ENCODE measurements around the gene ENTPD6. TPM values are rescaled to one million over a fixed set of nuclear protein-coding genes. Genes with fewer than 3 reads are reported as not detected.

ENTPD6 gene
- polyA plus RNA-seq, 1 donor from 2014 or later = 143 TPM

DNA sequence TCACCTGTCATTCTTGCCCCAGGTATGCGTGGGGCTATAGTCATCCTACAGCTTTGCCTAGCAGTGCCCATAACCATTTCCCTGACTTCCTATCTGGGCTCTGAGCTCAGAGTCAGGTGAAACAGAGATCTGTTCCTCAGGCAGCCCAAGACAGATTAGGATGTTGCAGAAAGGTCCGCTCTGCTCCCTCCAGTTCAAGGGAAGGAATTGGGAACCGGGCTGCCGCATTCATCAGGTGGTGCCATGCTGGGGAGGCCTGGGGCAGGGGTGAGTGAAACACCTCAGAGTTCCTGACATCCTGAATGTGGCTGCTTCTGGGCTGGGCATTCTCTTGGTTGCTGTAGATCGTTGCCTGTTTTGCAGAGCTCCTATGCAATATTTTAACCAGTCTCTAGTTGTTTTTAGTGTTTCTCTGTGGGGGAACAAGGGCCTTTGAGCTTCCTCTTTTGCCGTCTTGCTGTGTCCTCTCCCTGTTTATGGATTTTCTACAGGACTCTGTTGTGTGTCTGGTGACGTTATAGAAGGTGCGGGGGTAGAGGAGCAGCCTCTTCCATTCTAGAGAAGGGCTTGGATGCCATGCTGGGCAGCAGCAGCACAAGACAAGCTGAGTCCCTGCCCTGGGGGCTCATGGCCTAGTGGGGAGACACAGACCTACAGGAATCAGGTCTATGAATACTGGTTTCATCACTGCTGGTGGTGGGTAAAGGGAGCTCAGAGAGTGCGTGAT lies 9.2 kb downstream of the ENTPD6 start:
- Histone ChIP-seq H3K79me2 (replicated peaks; ENCODE audit: insufficient read depth, low read length) (peaks cover 13% of the 10 kb centered on the region), H3K27me3 (ENCODE audit: insufficient read depth, low read depth, low read length) (no peaks in the 10 kb centered on the region), H3K4me2 (ENCODE audit: low read length) (no peak overlapping the region), H3K9ac (ENCODE audit: low read length) (no peak overlapping the region), H2AFZ (ENCODE audit: low read depth, low read length) (no peak overlapping the region), H3K36me3 (ENCODE audit: insufficient read depth, low read length) (no peaks in the 10 kb centered on the region), H3K4me3 (ENCODE audit: low read length) (no peak overlapping the region), H4K20me1 (ENCODE audit: insufficient read depth) (no peaks in the 10 kb centered on the region), H3F3A (ENCODE audit: insufficient read depth, low read length, poor library complexity, severe bottlenecking) (no peaks in the 10 kb centered on the region), H3K9me2 (ENCODE audit: insufficient read depth, low read length) (no peaks in the 10 kb centered on the region), H3K9me3 (ENCODE audit: low read length) (no peaks in the 10 kb centered on the region), H3K27ac (ENCODE audit: low read length) (no peak overlapping the region)
- TF ChIP-seq SMC3 (conservative IDR thresholded peaks at IDR 0.05; ENCODE audit: poor library complexity) (no peak), RAD21 (conservative IDR thresholded peaks at IDR 0.05) (no peak), EZH2 (IDR thresholded peaks at IDR 0.05; ENCODE audit: borderline replicate concordance, insufficient read depth, low read length, poor library complexity, severe bottlenecking) (no peak), MXI1 (conservative IDR thresholded peaks at IDR 0.05; ENCODE audit: poor library complexity, severe bottlenecking) (no peak), POLR2AphosphoS5 (IDR thresholded peaks at IDR 0.05) (no peak), TAF1 (IDR thresholded peaks at IDR 0.05; ENCODE audit: low read depth) (no peak)
- TF ChIP-seq, protein P1, sequence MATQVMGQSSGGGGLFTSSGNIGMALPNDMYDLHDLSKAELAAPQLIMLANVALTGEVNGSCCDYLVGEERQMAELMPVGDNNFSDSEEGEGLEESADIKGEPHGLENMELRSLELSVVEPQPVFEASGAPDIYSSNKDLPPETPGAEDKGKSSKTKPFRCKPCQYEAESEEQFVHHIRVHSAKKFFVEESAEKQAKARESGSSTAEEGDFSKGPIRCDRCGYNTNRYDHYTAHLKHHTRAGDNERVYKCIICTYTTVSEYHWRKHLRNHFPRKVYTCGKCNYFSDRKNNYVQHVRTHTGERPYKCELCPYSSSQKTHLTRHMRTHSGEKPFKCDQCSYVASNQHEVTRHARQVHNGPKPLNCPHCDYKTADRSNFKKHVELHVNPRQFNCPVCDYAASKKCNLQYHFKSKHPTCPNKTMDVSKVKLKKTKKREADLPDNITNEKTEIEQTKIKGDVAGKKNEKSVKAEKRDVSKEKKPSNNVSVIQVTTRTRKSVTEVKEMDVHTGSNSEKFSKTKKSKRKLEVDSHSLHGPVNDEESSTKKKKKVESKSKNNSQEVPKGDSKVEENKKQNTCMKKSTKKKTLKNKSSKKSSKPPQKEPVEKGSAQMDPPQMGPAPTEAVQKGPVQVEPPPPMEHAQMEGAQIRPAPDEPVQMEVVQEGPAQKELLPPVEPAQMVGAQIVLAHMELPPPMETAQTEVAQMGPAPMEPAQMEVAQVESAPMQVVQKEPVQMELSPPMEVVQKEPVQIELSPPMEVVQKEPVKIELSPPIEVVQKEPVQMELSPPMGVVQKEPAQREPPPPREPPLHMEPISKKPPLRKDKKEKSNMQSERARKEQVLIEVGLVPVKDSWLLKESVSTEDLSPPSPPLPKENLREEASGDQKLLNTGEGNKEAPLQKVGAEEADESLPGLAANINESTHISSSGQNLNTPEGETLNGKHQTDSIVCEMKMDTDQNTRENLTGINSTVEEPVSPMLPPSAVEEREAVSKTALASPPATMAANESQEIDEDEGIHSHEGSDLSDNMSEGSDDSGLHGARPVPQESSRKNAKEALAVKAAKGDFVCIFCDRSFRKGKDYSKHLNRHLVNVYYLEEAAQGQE (IDR thresholded peaks at IDR 0.05; ENCODE audit: borderline replicate concordance) = no peak

DNA sequence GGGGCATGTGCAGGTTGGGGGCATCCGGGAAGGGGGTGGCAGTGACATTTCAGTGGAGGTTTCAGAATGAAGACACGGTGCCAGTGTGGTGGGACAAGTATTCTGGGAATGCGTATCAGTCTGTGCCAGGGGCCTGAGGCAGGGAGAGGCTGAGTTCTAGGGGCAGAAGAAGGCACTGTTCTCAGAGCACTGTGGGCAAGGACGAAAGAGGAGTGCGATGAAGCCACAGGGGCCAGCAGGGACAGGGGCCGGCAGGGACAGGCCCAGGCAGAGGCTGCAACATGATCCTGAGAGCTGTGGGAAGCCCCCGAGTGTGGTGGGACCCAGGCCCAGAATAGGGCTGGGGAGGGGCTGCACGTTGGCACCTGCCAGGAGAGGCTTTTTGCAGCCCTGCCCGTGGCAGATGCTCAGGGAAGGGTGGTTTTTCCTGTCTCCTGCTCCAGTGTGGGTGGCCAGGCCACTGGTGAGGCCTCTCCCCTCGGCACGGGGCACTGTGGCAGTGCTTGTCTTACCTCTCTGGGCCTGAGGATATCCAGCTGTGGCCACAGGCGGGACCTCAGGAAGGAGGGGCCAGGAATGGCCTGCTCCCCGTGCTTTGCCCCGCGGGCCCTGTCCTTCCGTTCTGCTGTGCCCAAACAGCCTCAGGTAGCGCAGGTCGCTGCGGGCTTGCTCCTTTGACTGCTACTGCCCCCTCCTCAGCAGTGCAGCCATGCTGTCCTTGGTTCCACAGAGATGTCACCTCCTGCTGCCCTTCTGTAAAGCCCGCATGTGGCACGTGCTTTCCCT lies 10.0 kb downstream of the ENTPD6 start:
- no peaks in the 10 kb centered on the region for H3K36me3 ChIP-seq (ENCODE audit: insufficient read depth, low read length)
- no peak overlapping the region for H3K4me2 ChIP-seq (ENCODE audit: low read length)
- H4K20me1 ChIP-seq (ENCODE audit: insufficient read depth) = no peaks in the 10 kb centered on the region
- no peaks in the 10 kb centered on the region for H3K9me2 ChIP-seq (ENCODE audit: insufficient read depth, low read length)
- H3K27ac ChIP-seq (ENCODE audit: low read length) = no peak overlapping the region
- no peak overlapping the region for H3K9ac ChIP-seq (ENCODE audit: low read length)
- no peak overlapping the region for H3K4me3 ChIP-seq (ENCODE audit: low read length)
- H2AFZ ChIP-seq (ENCODE audit: low read depth, low read length) = no peak overlapping the region
- no peaks in the 10 kb centered on the region for H3K9me3 ChIP-seq (ENCODE audit: low read length)
- TF ChIP-seq EZH2 (IDR thresholded peaks at IDR 0.05; ENCODE audit: borderline replicate concordance, insufficient read depth, low read length, poor library complexity, severe bottlenecking) = no peak
- TF ChIP-seq CTCF (IDR thresholded peaks at IDR 0.05; ENCODE audit: poor library complexity, severe bottlenecking) = no peak
- TF ChIP-seq TAF1 (IDR thresholded peaks at IDR 0.05; ENCODE audit: low read depth) = no peak
- TF ChIP-seq RAD21 (conservative IDR thresholded peaks at IDR 0.05) = no peak
- TF ChIP-seq EP300 (conservative IDR thresholded peaks at IDR 0.05; ENCODE audit: poor library complexity, severe bottlenecking) = no peak
- TF ChIP-seq, protein P1 (IDR thresholded peaks at IDR 0.05; ENCODE audit: borderline replicate concordance) = no peak
- TF ChIP-seq SMC3 (conservative IDR thresholded peaks at IDR 0.05; ENCODE audit: poor library complexity) = no peak
- no peak for TF ChIP-seq MXI1 (conservative IDR thresholded peaks at IDR 0.05; ENCODE audit: poor library complexity, severe bottlenecking)
- TF ChIP-seq POLR2AphosphoS5 (IDR thresholded peaks at IDR 0.05) = no peak
- H3K79me2 ChIP-seq (replicated peaks; ENCODE audit: insufficient read depth, low read length) = peaks cover 13% of the 10 kb centered on the region
- no peaks in the 10 kb centered on the region for H3K27me3 ChIP-seq (ENCODE audit: insufficient read depth, low read depth, low read length)
- H3F3A ChIP-seq (ENCODE audit: insufficient read depth, low read length, poor library complexity, severe bottlenecking) = no peaks in the 10 kb centered on the region
